Fibroblast of lung (primary cell): ENCODE data around the gene ESPNL.

Experiments
- EZH2 ChIP-seq: IDR thresholded peaks from 2 replicates; pipeline ENCODE4 v1.5.1; 2012; ENCODE audit warnings: low read length, control low read depth, mild to moderate bottlenecking; ENCODE audit errors: missing control alignments
- TF ChIP-seq, protein P1 (sequence below), 2 donors: IDR thresholded peaks in 1 of 2; conservative IDR thresholded peaks in 1 of 2; 1 replicate in 1 of 2; 2 replicates in 1 of 2; pipeline ENCODE4 v1.5.1; 2011 to 2012; ENCODE audit warnings: low read length in 2 of 2, control low read depth in 1 of 2, inconsistent platforms in 1 of 2, low read depth in 1 of 2, mild to moderate bottlenecking in 1 of 2

DNA sequence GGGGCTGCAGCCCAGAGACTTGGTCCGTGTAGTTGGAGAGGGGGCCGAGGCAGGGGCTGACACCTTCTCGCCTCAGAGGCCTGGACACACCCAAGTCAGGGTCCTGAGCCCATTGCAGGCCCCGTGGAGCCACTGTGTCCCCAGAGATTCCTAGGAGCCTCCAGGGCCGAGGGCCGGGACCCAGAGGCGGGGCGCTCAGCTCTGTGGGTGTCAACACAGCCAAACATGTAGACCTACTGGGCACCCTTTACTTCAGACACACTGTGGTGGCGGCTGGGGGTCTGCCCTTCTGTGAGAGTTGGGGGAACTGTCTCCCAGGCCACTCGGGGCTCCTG is 459 bp upstream of the ESPNL start:
- TF ChIP-seq, protein P1, sequence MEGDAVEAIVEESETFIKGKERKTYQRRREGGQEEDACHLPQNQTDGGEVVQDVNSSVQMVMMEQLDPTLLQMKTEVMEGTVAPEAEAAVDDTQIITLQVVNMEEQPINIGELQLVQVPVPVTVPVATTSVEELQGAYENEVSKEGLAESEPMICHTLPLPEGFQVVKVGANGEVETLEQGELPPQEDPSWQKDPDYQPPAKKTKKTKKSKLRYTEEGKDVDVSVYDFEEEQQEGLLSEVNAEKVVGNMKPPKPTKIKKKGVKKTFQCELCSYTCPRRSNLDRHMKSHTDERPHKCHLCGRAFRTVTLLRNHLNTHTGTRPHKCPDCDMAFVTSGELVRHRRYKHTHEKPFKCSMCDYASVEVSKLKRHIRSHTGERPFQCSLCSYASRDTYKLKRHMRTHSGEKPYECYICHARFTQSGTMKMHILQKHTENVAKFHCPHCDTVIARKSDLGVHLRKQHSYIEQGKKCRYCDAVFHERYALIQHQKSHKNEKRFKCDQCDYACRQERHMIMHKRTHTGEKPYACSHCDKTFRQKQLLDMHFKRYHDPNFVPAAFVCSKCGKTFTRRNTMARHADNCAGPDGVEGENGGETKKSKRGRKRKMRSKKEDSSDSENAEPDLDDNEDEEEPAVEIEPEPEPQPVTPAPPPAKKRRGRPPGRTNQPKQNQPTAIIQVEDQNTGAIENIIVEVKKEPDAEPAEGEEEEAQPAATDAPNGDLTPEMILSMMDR (conservative IDR thresholded peaks at IDR 0.05 in 1 of 2, IDR thresholded peaks at IDR 0.05 in 1 of 2; ENCODE audit: low read depth in 1 of 2, low read length in 2 of 2), result no peak
- no peak for TF ChIP-seq EZH2
